ENCODE results near the gene PLEKHH3.

GRCh38 chr17:42657824-42658588 is 18.8 kb downstream of the PLEKHH3 start:
- no peak for TF ChIP-seq EZH2phosphoT487 (IDR thresholded peaks at IDR 0.05; ENCODE audit: borderline replicate concordance, low read depth)
- no peak for TF ChIP-seq FOXJ3 (CRISPR knock-in tag; IDR thresholded peaks at IDR 0.05)
- TF ChIP-seq GABPA (IDR thresholded peaks at IDR 0.05; ENCODE audit: low read depth): no peak
- no peak for TF ChIP-seq POLR2AphosphoS5 (IDR thresholded peaks at IDR 0.05; ENCODE audit: low read depth, low read length)
- TF ChIP-seq, protein P1, sequence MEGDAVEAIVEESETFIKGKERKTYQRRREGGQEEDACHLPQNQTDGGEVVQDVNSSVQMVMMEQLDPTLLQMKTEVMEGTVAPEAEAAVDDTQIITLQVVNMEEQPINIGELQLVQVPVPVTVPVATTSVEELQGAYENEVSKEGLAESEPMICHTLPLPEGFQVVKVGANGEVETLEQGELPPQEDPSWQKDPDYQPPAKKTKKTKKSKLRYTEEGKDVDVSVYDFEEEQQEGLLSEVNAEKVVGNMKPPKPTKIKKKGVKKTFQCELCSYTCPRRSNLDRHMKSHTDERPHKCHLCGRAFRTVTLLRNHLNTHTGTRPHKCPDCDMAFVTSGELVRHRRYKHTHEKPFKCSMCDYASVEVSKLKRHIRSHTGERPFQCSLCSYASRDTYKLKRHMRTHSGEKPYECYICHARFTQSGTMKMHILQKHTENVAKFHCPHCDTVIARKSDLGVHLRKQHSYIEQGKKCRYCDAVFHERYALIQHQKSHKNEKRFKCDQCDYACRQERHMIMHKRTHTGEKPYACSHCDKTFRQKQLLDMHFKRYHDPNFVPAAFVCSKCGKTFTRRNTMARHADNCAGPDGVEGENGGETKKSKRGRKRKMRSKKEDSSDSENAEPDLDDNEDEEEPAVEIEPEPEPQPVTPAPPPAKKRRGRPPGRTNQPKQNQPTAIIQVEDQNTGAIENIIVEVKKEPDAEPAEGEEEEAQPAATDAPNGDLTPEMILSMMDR (IDR thresholded peaks at IDR 0.05): no peak
- TF ChIP-seq CHD2 (IDR thresholded peaks at IDR 0.05; ENCODE audit: low read length, partially characterized antibody): no peak
- no peak for TF ChIP-seq YY1 (IDR thresholded peaks at IDR 0.05; ENCODE audit: low read depth)
- TF ChIP-seq EP300 (IDR thresholded peaks at IDR 0.05; ENCODE audit: borderline replicate concordance in 1 of 2, low read depth in 1 of 2, low read length in 1 of 2): no peak
- TF ChIP-seq JUND (IDR thresholded peaks at IDR 0.05): no peak
- TF ChIP-seq MXI1 (IDR thresholded peaks at IDR 0.05; ENCODE audit: low read depth, low read length): no peak
- no peak for TF ChIP-seq REST (IDR thresholded peaks at IDR 0.05; ENCODE audit: low read depth, low read length)
